ENCODE results near the gene C6orf132.

DNA sequence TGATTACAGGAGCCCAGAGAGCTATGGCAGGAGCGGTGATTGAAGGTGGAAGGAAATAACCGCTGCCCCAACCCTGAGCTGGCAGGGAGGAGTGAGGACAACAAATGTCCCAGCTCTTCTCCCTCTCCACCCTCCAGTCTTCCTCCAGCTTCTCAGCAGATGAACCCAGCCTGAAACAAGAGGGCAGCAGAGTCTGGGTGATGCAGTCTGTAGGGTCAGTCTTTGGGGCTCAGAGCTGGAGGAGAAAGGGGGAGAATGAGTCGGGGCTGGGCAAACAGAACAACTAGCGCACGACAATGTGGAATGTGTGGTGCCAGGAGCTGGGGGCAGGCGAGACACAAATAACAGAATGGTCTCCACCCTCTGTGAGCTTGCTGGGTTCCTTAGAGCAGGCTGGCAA is 26.2 kb upstream of the C6orf132 start:
- TF ChIP-seq, protein P1, sequence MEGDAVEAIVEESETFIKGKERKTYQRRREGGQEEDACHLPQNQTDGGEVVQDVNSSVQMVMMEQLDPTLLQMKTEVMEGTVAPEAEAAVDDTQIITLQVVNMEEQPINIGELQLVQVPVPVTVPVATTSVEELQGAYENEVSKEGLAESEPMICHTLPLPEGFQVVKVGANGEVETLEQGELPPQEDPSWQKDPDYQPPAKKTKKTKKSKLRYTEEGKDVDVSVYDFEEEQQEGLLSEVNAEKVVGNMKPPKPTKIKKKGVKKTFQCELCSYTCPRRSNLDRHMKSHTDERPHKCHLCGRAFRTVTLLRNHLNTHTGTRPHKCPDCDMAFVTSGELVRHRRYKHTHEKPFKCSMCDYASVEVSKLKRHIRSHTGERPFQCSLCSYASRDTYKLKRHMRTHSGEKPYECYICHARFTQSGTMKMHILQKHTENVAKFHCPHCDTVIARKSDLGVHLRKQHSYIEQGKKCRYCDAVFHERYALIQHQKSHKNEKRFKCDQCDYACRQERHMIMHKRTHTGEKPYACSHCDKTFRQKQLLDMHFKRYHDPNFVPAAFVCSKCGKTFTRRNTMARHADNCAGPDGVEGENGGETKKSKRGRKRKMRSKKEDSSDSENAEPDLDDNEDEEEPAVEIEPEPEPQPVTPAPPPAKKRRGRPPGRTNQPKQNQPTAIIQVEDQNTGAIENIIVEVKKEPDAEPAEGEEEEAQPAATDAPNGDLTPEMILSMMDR (IDR thresholded peaks at IDR 0.05) = no peak
- no peak for TF ChIP-seq POLR2A (IDR thresholded peaks at IDR 0.05; ENCODE audit: low read depth)

Data from esophagus muscularis mucosa (tissue), 3 donors.